Transverse colon (tissue), 4 donors: ENCODE measurements around the gene CENPE.
"Not testable (repeated sequence)": the region's sequence is repeated elsewhere in the genome, so short reads cannot be mapped to it uniquely, and the experiment has no call there.

Experiments
- EP300 ChIP-seq: sonication (generic); formaldehyde crosslinking; IDR thresholded peaks from one replicate; pipeline ENCODE4 v1.6.1; 2017; ENCODE audit warnings: antibody characterized with exemption, low read depth
- POLR2A ChIP-seq: fragments of 450-650 bp; IDR thresholded peaks from one replicate; pipeline ENCODE4 v1.6.1; 2016; ENCODE audit warnings: antibody characterized with exemption, mild to moderate bottlenecking, moderate library complexity
- POLR2AphosphoS5 ChIP-seq, 3 donors: sonication (generic); formaldehyde crosslinking; IDR thresholded peaks; one replicate each; pipeline ENCODE4 v1.6.1; 2016; ENCODE audit warnings: antibody characterized with exemption in 3 of 3
- TF ChIP-seq, protein P1 (sequence below), 5 experiments: fragments of 200-600 bp in 3 of 5; fragments of 450-650 bp in 2 of 5; sonication (generic) in 3 of 5; IDR thresholded peaks; 1 replicate in 2 of 5; 2 replicates in 3 of 5; pipeline ENCODE4 v1.5.1; 2016 to 2017; ENCODE audit warnings: antibody characterized with exemption in 5 of 5, inconsistent platforms in 3 of 5, mild to moderate bottlenecking in 2 of 5, moderate library complexity in 1 of 5

- TF ChIP-seq, protein P1, sequence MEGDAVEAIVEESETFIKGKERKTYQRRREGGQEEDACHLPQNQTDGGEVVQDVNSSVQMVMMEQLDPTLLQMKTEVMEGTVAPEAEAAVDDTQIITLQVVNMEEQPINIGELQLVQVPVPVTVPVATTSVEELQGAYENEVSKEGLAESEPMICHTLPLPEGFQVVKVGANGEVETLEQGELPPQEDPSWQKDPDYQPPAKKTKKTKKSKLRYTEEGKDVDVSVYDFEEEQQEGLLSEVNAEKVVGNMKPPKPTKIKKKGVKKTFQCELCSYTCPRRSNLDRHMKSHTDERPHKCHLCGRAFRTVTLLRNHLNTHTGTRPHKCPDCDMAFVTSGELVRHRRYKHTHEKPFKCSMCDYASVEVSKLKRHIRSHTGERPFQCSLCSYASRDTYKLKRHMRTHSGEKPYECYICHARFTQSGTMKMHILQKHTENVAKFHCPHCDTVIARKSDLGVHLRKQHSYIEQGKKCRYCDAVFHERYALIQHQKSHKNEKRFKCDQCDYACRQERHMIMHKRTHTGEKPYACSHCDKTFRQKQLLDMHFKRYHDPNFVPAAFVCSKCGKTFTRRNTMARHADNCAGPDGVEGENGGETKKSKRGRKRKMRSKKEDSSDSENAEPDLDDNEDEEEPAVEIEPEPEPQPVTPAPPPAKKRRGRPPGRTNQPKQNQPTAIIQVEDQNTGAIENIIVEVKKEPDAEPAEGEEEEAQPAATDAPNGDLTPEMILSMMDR (IDR thresholded peaks at IDR 0.05) = not testable (repeated sequence)
- TF ChIP-seq POLR2A; EP300; POLR2AphosphoS5 (IDR thresholded peaks at IDR 0.05): not testable (repeated sequence)
Observed at GRCh38 chr4:103223556-103223955, 25.4 kb upstream of the CENPE start.
